ENCODE data around the gene TMEM184B.

Gene TMEM184B

GRCh38 chr22:38289583-38290082 lies 16.8 kb upstream of the TMEM184B start:
- H3K4me2 ChIP-seq (ENCODE audit: low read depth, low read length, poor library complexity, severe bottlenecking): no peak overlapping the region
- no peaks in the 10 kb centered on the region for H3K27me3 ChIP-seq (ENCODE audit: low read length)
- H3K9me2 ChIP-seq (replicated peaks; ENCODE audit: insufficient read depth, low read length): no peaks in the 10 kb centered on the region
- H3K9ac ChIP-seq (ENCODE audit: low read length): no peak overlapping the region
- H4K20me1 ChIP-seq (ENCODE audit: low read depth, low read length): no peaks in the 10 kb centered on the region
- H3F3A ChIP-seq (ENCODE audit: insufficient read depth): no peaks in the 10 kb centered on the region
- H3K79me2 ChIP-seq (ENCODE audit: insufficient read depth, low read length): no peaks in the 10 kb centered on the region
- no peaks in the 10 kb centered on the region for H3K9me3 ChIP-seq (ENCODE audit: insufficient read depth, low read length)
- H3K27ac ChIP-seq (ENCODE audit: low read depth, low read length): no peak overlapping the region
- H3K4me3 ChIP-seq (ENCODE audit: insufficient read depth, low read length, poor library complexity, severe bottlenecking): no peak overlapping the region
- no peak overlapping the region for H2AFZ ChIP-seq (ENCODE audit: low read depth, low read length, severe bottlenecking)
- no peak for TF ChIP-seq EZH2phosphoT487 (conservative IDR thresholded peaks at IDR 0.05; ENCODE audit: low read length)
- TF ChIP-seq CTCF (IDR thresholded peaks at IDR 0.05; ENCODE audit: insufficient read depth, low read length, poor library complexity, severe bottlenecking): no peak
- H3K36me3 ChIP-seq (ENCODE audit: low read length): no peaks in the 10 kb centered on the region

GRCh38 chr22:38286915-38287669 lies 14.3 kb upstream of the TMEM184B start:
- Histone ChIP-seq H3K27me3 (ENCODE audit: low read length) (no peaks in the 10 kb centered on the region), H3K36me3 (ENCODE audit: low read length) (no peaks in the 10 kb centered on the region), H3K9ac (ENCODE audit: low read length) (no peak overlapping the region), H2AFZ (ENCODE audit: low read depth, low read length, severe bottlenecking) (no peak overlapping the region), H3K4me2 (ENCODE audit: low read depth, low read length, poor library complexity, severe bottlenecking) (no peak overlapping the region), H3K9me3 (ENCODE audit: insufficient read depth, low read length) (no peaks in the 10 kb centered on the region), H3K9me2 (replicated peaks; ENCODE audit: insufficient read depth, low read length) (no peaks in the 10 kb centered on the region), H3K27ac (ENCODE audit: low read depth, low read length) (no peak overlapping the region), H3K79me2 (ENCODE audit: insufficient read depth, low read length) (no peaks in the 10 kb centered on the region), H3F3A (ENCODE audit: insufficient read depth) (no peaks in the 10 kb centered on the region), H3K4me3 (ENCODE audit: insufficient read depth, low read length, poor library complexity, severe bottlenecking) (no peak overlapping the region), H4K20me1 (ENCODE audit: low read depth, low read length) (no peaks in the 10 kb centered on the region)
- no peak for TF ChIP-seq EZH2phosphoT487 (conservative IDR thresholded peaks at IDR 0.05; ENCODE audit: low read length)
- TF ChIP-seq CTCF (IDR thresholded peaks at IDR 0.05; ENCODE audit: insufficient read depth, low read length, poor library complexity, severe bottlenecking): no peak

GRCh38 chr22:38285018-38285417 lies 12.2 kb upstream of the TMEM184B start:
- Histone ChIP-seq H3K9me2 (replicated peaks; ENCODE audit: insufficient read depth, low read length) (no peaks in the 10 kb centered on the region), H3F3A (ENCODE audit: insufficient read depth) (no peaks in the 10 kb centered on the region), H3K4me2 (ENCODE audit: low read depth, low read length, poor library complexity, severe bottlenecking) (no peak overlapping the region), H2AFZ (ENCODE audit: low read depth, low read length, severe bottlenecking) (no peak overlapping the region), H3K36me3 (ENCODE audit: low read length) (no peaks in the 10 kb centered on the region), H3K27me3 (ENCODE audit: low read length) (no peaks in the 10 kb centered on the region), H3K79me2 (ENCODE audit: insufficient read depth, low read length) (no peaks in the 10 kb centered on the region), H3K4me3 (ENCODE audit: insufficient read depth, low read length, poor library complexity, severe bottlenecking) (no peak overlapping the region), H4K20me1 (ENCODE audit: low read depth, low read length) (no peaks in the 10 kb centered on the region), H3K9me3 (ENCODE audit: insufficient read depth, low read length) (no peaks in the 10 kb centered on the region), H3K27ac (ENCODE audit: low read depth, low read length) (no peak overlapping the region), H3K9ac (ENCODE audit: low read length) (no peak overlapping the region)
- TF ChIP-seq CTCF (IDR thresholded peaks at IDR 0.05; ENCODE audit: insufficient read depth, low read length, poor library complexity, severe bottlenecking) (no peak), EZH2phosphoT487 (conservative IDR thresholded peaks at IDR 0.05; ENCODE audit: low read length) (no peak)

All from SU-DHL-6 (cell line).